ENCODE results near the gene MIEF2.

- no peak for TF ChIP-seq EZH2phosphoT487 (conservative IDR thresholded peaks at IDR 0.05; ENCODE audit: low read length)
- no peak for TF ChIP-seq CTCF (IDR thresholded peaks at IDR 0.05; ENCODE audit: insufficient read depth, low read length, poor library complexity, severe bottlenecking)
Measured at GRCh38 chr17:18250259-18250658, 10.2 kb upstream of the MIEF2 start.
